H1 (cell line): Measurements from ENCODE around the gene CDV3. TPM values are rescaled to one million over a fixed set of nuclear protein-coding genes. Genes with fewer than 3 reads are reported as not detected.
A peak's percentile ranks its signal among the peaks of the same experiment; 100 is the strongest.

Experiments used
- CBX8 ChIP-seq: fragments of 300-800, 300-1000 bp; sonication (generic); IDR thresholded peaks from 2 replicates; pipeline ENCODE4 v1.7.1; 2016; ENCODE audit warnings: low read depth, low read length, borderline replicate concordance
- CHD1 ChIP-seq: IDR thresholded peaks from 2 replicates; pipeline ENCODE4 v1.6.1; 2012; ENCODE audit warnings: low read depth, low read length, improper control_type of control experiment
- CHD2 ChIP-seq: IDR thresholded peaks from 2 replicates; pipeline ENCODE4 v1.6.1; 2012; ENCODE audit warnings: low read length, improper control_type of control experiment
- CREB1 ChIP-seq: IDR thresholded peaks from 2 replicates; pipeline ENCODE4 v1.6.1; 2012; ENCODE audit warnings: inconsistent platforms
- E2F6 ChIP-seq: IDR thresholded peaks from 2 replicates; pipeline ENCODE4 v1.6.1; 2012; ENCODE audit warnings: inconsistent platforms
- EGR1 ChIP-seq: IDR thresholded peaks from 2 replicates; pipeline ENCODE4 v1.6.1; 2011; ENCODE audit warnings: low read depth, low read length, borderline replicate concordance
- FOSL1 ChIP-seq: IDR thresholded peaks from 2 replicates; pipeline ENCODE4 v1.6.1; 2011; ENCODE audit warnings: mild to moderate bottlenecking, low read depth, low read length, moderate library complexity; ENCODE audit not compliant: insufficient read depth
- JUND ChIP-seq: IDR thresholded peaks from 2 replicates; pipeline ENCODE4 v1.6.1; 2011; ENCODE audit warnings: mild to moderate bottlenecking, improper control_type of control experiment, low read length
- KDM1A ChIP-seq: fragments of 200-600, 300-600 bp; sonication (generic); IDR thresholded peaks from 2 replicates; pipeline ENCODE4 v1.7.1; 2016; ENCODE audit warnings: mild to moderate bottlenecking, low read length, borderline replicate concordance
- NRF1 ChIP-seq: IDR thresholded peaks from 2 replicates; pipeline ENCODE4 v1.6.1; 2011; ENCODE audit warnings: mild to moderate bottlenecking, low read depth, low read length, improper control_type of control experiment
- PHF8 ChIP-seq: fragments of 200-600 bp; sonication (generic); conservative IDR thresholded peaks from 2 replicates; pipeline ENCODE4 v1.7.1; 2012; ENCODE audit warnings: low read depth, mild to moderate bottlenecking, inconsistent platforms, low read length, moderate library complexity
- POU5F1 ChIP-seq: IDR thresholded peaks from 2 replicates; pipeline ENCODE4 v1.6.1; 2011; ENCODE audit warnings: low read depth, mild to moderate bottlenecking, low read length, moderate library complexity
- RXRA ChIP-seq: IDR thresholded peaks from 2 replicates; pipeline ENCODE4 v1.6.1; 2011; ENCODE audit warnings: low read depth, mild to moderate bottlenecking, low read length, moderate library complexity; ENCODE audit not compliant: insufficient read depth
- SP1 ChIP-seq: IDR thresholded peaks from 2 replicates; pipeline ENCODE4 v1.6.1; 2011; ENCODE audit warnings: low read depth, low read length
- TAF1 ChIP-seq: IDR thresholded peaks from 2 replicates; pipeline ENCODE4 v1.6.1; 2011; ENCODE audit warnings: mild to moderate bottlenecking, low read depth, low read length
- YY1 ChIP-seq: IDR thresholded peaks from 2 replicates; pipeline ENCODE4 v1.6.1; 2011; ENCODE audit warnings: low read depth, mild to moderate bottlenecking, low read length
- ZNF274 ChIP-seq: IDR thresholded peaks from 2 replicates; pipeline ENCODE4 v1.7.0; 2012; ENCODE audit warnings: low read length, borderline replicate concordance; ENCODE audit errors: extremely low read depth
- polyA plus RNA-seq, 7 experiments: library from polyadenylated mRNA; depleted of rRNA in 3 of 7; stranded (reverse) in 5 of 7; unstranded in 2 of 7; fragments of >200 nt in 5 of 7; fragments of 200-250 nt in 2 of 7; gene quantifications; 1 replicate in 5 of 7; 2 replicates in 1 of 7; 4 replicates in 1 of 7; pipeline versions ENCODE4 v1.2.1 to v1.2.3, GENCODE V29; 2011 to 2013; ENCODE audit warnings: missing spikeins in 2 of 7, mixed read lengths in 2 of 7
- total RNA-seq: library from RNA; stranded (reverse); fragmentation: NEBNext Ultra II Directional; extraction: Animal tissue kit (Norgen Biotek cat#: 25700); gene quantifications from 2 replicates; pipeline ENCODE4 v1.2.1, GENCODE V29; 2021

Gene CDV3
- total and polyA plus RNA-seq, 2 of the 8 experiments (the other 6 are each of a cell fraction or from before 2014, with no cell fraction given): 29.4 to 163 TPM

DNA sequence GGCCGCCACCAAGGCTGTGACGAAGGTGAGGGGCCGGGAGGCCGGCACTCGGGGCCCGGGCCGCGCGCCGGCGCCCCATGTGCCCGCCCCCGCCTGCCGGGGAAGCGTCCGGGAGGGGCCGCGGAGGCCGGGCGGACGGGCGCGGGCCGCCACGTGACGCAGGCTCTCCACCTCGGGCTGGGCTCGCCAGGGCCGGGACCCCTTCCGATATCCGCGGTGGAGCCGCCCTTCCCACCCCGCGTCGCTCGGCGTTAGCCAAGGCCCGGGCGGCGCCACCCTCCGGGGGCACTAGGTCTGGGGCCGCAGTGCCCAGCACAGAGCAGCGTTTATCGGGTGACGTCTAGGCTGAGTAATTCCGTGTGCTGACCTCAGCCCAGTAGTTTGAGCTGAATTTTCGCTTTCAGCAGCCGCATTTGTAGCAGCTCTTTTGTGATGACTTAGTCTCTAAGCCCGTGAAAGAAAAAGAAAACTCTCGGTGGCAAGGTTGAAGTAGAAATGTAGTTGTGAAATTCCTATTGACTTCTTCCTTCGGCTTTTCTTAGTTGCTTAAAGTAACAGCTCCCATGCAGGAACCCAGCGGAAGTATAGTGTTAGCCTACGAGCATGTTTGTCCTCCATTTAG lies 885 bp downstream of the CDV3 start (continued):
- TF ChIP-seq JUND (no peak), RXRA (no peak), EGR1 (peak; percentile 73; the same call in 1 of the 2 replicates), FOSL1 (no peak), CREB1 (peak; percentile 34; the same call in 1 of the 2 replicates), KDM1A (no peak), YY1 (no peak), CBX8 (no peak), CHD1 (no peak), PHF8 (peak; percentile 42; the same call in 1 of the 2 replicates), ZNF274 (no peak), SP1 (no peak), E2F6 (no peak), TAF1 (no peak; the same call in 1 of the 2 replicates), POU5F1 (no peak), CHD2 (no peak), NRF1 (no peak)
